GM12892 (cell line): ENCODE data around the gene CERS6.

Experiments used
- POLR2AphosphoS5 ChIP-seq: IDR thresholded peaks from 2 replicates; pipeline ENCODE4 v1.6.1; 2011; ENCODE audit warnings: low read depth, low read length, control low read depth
- TAF1 ChIP-seq: IDR thresholded peaks from 2 replicates; pipeline ENCODE4 v1.6.1; 2011; ENCODE audit warnings: low read depth, mild to moderate bottlenecking, control low read depth, low read length, borderline replicate concordance

- TF ChIP-seq TAF1 (no peak), POLR2AphosphoS5 (no peak)
These were observed 15.0 kb downstream of the CERS6 start for GRCh38 chr2:168471163-168471475.
